ENCODE results near the gene KHDRBS1. TPM values are rescaled to one million over a fixed set of nuclear protein-coding genes. Genes with fewer than 3 reads are reported as not detected.

Gene KHDRBS1
- total RNA-seq, 6 donors from 2014 or later = 52.4 to 101 (median 91.9) TPM

DNA sequence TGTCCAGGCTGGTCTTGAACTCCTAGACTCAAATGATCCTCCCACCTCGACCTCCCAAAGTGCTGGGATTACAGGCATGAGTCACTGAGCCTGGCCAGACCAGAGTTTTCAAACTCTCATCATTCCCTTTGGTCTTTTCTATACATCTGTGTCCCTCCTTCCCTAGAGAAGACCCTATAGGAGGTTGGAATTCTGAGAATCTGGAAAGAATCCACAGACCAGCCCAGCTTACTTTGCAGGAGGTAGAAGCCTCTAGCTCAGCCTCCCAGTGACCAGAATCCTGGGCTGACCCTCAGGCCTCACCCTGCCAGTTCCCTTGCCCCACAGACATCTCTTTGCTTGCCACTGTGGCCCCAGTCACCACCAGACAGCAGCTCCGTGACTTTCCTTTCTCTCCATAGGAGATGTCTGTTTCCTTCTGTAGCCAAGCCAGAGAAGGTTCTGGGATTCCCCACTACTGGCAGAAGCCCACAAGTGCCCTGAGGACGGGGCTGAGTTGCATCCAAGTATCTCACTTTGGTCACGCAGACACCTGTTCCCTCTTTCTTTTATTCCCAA, 34.7 kb upstream of the KHDRBS1 start:
- Histone ChIP-seq H3K27ac (no peak overlapping the region), H3K4me3 (no peak overlapping the region), H3K36me3 (no peaks in the 10 kb centered on the region), H3K27me3 (no peaks in the 10 kb centered on the region), H3K9me3 (no peaks in the 10 kb centered on the region), H3K4me1 (peaks cover 4 to 15% (median 9%) of the 10 kb centered on the region in 4 donors)
- TF ChIP-seq, protein P1, sequence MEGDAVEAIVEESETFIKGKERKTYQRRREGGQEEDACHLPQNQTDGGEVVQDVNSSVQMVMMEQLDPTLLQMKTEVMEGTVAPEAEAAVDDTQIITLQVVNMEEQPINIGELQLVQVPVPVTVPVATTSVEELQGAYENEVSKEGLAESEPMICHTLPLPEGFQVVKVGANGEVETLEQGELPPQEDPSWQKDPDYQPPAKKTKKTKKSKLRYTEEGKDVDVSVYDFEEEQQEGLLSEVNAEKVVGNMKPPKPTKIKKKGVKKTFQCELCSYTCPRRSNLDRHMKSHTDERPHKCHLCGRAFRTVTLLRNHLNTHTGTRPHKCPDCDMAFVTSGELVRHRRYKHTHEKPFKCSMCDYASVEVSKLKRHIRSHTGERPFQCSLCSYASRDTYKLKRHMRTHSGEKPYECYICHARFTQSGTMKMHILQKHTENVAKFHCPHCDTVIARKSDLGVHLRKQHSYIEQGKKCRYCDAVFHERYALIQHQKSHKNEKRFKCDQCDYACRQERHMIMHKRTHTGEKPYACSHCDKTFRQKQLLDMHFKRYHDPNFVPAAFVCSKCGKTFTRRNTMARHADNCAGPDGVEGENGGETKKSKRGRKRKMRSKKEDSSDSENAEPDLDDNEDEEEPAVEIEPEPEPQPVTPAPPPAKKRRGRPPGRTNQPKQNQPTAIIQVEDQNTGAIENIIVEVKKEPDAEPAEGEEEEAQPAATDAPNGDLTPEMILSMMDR (IDR thresholded peaks at IDR 0.05) = no peak
- TF ChIP-seq EP300 (IDR thresholded peaks at IDR 0.05) = no peak
- no peak for TF ChIP-seq POLR2AphosphoS5 (IDR thresholded peaks at IDR 0.05)
- TF ChIP-seq POLR2A (IDR thresholded peaks at IDR 0.05) = no peak
- DNase-seq (no peak), ATAC-seq (ENCODE audit: low FRiP score in 2 of 2) (no peak)
- 88 to 89% methylated on average over 4 of the region's 4 CpGs for WGBS, 2 donors

DNA sequence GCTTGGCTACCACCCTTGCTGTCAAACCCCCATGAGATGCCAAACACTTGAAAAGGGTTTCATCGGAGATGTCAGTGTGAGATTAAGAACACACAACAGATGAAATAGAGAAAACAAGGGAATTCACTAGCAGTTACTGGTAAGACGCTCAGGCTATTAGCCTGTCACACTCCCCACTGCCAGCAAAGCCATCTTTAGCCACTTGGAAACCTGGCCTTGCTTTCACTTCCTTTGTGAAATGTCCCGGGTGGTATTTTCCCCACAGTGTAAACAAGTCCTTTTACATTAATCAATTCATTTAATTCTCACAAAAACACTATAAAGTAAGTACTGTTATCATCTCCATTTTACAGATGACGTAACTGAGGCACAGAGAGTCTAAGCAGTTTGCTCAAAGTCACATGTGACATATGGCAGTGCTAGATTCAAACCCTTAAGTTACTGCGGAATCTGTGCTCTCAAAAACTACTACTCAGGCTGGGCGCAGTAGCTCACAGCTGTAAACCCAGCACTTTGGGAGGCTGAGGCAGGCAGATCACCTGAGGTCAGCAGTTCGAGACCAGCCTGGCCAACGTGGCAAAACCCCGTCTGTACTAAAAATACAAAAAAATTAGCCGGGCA, 32.7 kb upstream of the KHDRBS1 start:
- no peak for ATAC-seq (ENCODE audit: low FRiP score in 2 of 2)
- H3K4me1 ChIP-seq = peaks cover 15 to 31% (median 20%) of the 10 kb centered on the region in 4 donors
- H3K27me3 ChIP-seq = no peaks in the 10 kb centered on the region
- H3K4me3 ChIP-seq = no peak overlapping the region
- WGBS, 2 donors = 76 to 82% methylated on average over 10 of the region's 10 CpGs
- DNase-seq = no peak
- TF ChIP-seq, protein P1 (IDR thresholded peaks at IDR 0.05) = no peak
- no peak for TF ChIP-seq POLR2AphosphoS5 (IDR thresholded peaks at IDR 0.05)
- no peak for TF ChIP-seq POLR2A (IDR thresholded peaks at IDR 0.05)
- TF ChIP-seq EP300 (IDR thresholded peaks at IDR 0.05) = no peak
- no peaks in the 10 kb centered on the region for H3K9me3 ChIP-seq
- no peak overlapping the region for H3K27ac ChIP-seq
- H3K36me3 ChIP-seq = no peaks in the 10 kb centered on the region

DNA sequence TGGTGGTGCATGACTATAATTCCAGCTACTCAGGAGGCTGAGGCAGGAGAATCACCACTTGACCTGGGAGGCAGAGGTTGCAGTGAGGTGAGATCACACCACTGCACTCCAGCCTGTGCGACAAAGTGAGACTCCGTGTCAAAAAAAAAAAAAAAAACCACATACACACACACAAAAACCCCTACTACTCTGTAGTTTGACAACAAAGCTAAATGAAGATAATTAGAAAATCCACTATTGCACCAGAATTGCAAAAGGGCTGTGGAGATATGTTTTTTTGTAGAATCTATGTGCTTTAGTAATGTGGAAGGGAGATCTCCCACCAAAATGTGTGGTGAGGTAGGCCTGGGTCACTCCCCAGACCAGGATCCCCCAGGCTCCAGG, 32.2 kb upstream of the KHDRBS1 start:
- H3K9me3 ChIP-seq = no peaks in the 10 kb centered on the region
- no peaks in the 10 kb centered on the region for H3K36me3 ChIP-seq
- TF ChIP-seq POLR2AphosphoS5 (IDR thresholded peaks at IDR 0.05) = no peak
- no peak for TF ChIP-seq POLR2A (IDR thresholded peaks at IDR 0.05)
- no peak for TF ChIP-seq EP300 (IDR thresholded peaks at IDR 0.05)
- TF ChIP-seq, protein P1 (IDR thresholded peaks at IDR 0.05) = no peak
- WGBS, 2 donors = 54 to 74% methylated on average over 2 of the region's 2 CpGs
- no peak overlapping the region for H3K4me3 ChIP-seq
- no peak overlapping the region for H3K27ac ChIP-seq
- peaks cover 15 to 31% (median 20%) of the 10 kb centered on the region in 4 donors for H3K4me1 ChIP-seq
- H3K27me3 ChIP-seq = no peaks in the 10 kb centered on the region
- ATAC-seq (ENCODE audit: low FRiP score in 2 of 2) (no peak), DNase-seq (no peak)

DNA sequence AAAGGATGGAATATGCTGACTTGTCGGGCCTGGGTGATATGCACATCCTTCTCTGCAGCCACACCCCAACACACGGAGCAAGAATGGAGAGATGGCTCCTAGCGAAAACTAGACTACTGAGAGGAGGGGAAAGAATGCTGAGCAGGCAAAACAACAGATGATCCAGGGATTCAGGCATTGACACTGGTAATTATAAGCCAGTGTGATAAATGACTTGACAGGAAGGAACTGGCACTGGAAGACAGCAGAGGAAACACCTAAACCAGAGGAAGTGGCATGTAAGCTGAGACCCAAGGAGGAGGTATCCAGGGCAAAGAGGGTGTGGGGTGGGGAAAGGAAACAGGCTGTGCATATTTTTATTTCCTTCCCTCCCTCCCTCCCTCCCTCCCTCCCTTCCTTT, 31.7 kb upstream of the KHDRBS1 start:
- TF ChIP-seq POLR2AphosphoS5 (IDR thresholded peaks at IDR 0.05) = peak in 1 of 2 donors; percentile 13
- TF ChIP-seq, protein P1 (IDR thresholded peaks at IDR 0.05) = no peak
- Histone ChIP-seq H3K27ac (no peak overlapping the region), H3K4me3 (no peak overlapping the region), H3K27me3 (no peaks in the 10 kb centered on the region), H3K4me1 (peaks cover 15 to 29% (median 20%) of the 10 kb centered on the region in 4 donors), H3K9me3 (no peaks in the 10 kb centered on the region), H3K36me3 (no peaks in the 10 kb centered on the region)
- WGBS, 2 donors = 23 to 32% methylated on average over 3 of the region's 3 CpGs
- ATAC-seq (ENCODE audit: low FRiP score in 2 of 2) (no peak), DNase-seq (no peak)
